IPS-20b (cell line): Measurements from ENCODE around the gene ZNF532.
A peak's percentile ranks its signal among the peaks of the same experiment; 100 is the strongest.
"Not testable (repeated sequence)": the region's sequence is repeated elsewhere in the genome, so short reads cannot be mapped to it uniquely, and the experiment has no call there.

ENCODE experiments used
- H3K27ac ChIP-seq: one replicate; pipeline ENCODE4 v1.5.1; 2013; ENCODE audit warnings: low read length
- H3K27me3 ChIP-seq: 2 replicates; pipeline ENCODE4 v1.6.1; 2013; ENCODE audit warnings: mild to moderate bottlenecking, low read length, inconsistent platforms; ENCODE audit not compliant: insufficient read depth
- H3K36me3 ChIP-seq: 2 replicates; pipeline ENCODE4 v1.6.1; 2013; ENCODE audit warnings: low read depth, mild to moderate bottlenecking, inconsistent platforms, low read length, moderate library complexity; ENCODE audit not compliant: insufficient read depth
- H3K4me1 ChIP-seq: 2 replicates; pipeline ENCODE4 v1.6.1; 2013; ENCODE audit warnings: mild to moderate bottlenecking, control low read depth, inconsistent platforms, low read length, moderate library complexity; ENCODE audit not compliant: insufficient read depth
- H3K4me3 ChIP-seq: 2 replicates; pipeline ENCODE4 v1.5.1; 2013; ENCODE audit warnings: mild to moderate bottlenecking, low read length, inconsistent platforms
- H3K9ac ChIP-seq: 2 replicates; pipeline ENCODE4 v1.6.1; 2013; ENCODE audit warnings: low read depth, mild to moderate bottlenecking, inconsistent platforms, low read length, moderate library complexity
- H3K9me3 ChIP-seq: 2 replicates; pipeline ENCODE4 v1.6.1; 2013; ENCODE audit warnings: mild to moderate bottlenecking, low read depth, low read length, inconsistent platforms; ENCODE audit not compliant: insufficient read depth

The ZNF532 gene

GRCh38 chr18:58852629-58853028 lies 12.0 kb upstream of the ZNF532 start:
- Histone ChIP-seq H3K27ac (no peak overlapping the region), H3K9me3 (no peaks in the 10 kb centered on the region), H3K4me1 (peaks cover 33% of the 10 kb centered on the region)

GRCh38 chr18:58853561-58853960 lies 11.1 kb upstream of the ZNF532 start:
- Histone ChIP-seq H3K36me3 (no peaks in the 10 kb centered on the region), H3K4me1 (peaks cover 27% of the 10 kb centered on the region), H3K9ac (no peak overlapping the region), H3K4me3 (no peak overlapping the region), H3K9me3 (no peaks in the 10 kb centered on the region), H3K27me3 (no peaks in the 10 kb centered on the region), H3K27ac (no peak overlapping the region)

More at GRCh38 chr18:58852629-58853028, 12.0 kb upstream of the ZNF532 start:
- Histone ChIP-seq H3K4me3 (no peak overlapping the region), H3K36me3 (no peaks in the 10 kb centered on the region), H3K9ac (no peak overlapping the region), H3K27me3 (no peaks in the 10 kb centered on the region)

DNA sequence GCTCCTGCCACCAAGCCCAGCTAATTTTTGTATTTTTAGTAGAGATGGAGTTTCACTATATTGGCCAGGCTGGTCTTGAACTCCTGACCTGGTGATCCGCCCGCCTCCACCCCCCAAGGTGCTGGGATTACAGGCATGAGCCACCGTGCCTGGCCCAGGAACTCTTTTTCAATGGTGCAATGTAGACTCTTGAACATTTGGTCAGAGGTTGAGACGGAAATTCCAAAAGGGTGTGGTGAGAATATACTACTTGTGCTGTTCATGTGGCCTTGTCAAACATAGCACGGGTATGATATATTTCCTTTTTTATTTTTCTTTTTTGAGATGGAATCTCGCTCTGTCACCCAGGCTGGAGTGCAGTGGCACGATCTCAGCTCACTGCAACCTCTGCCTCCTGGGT lies 9.2 kb upstream of the ZNF532 start:
- H3K27ac ChIP-seq = not testable (repeated sequence)

DNA sequence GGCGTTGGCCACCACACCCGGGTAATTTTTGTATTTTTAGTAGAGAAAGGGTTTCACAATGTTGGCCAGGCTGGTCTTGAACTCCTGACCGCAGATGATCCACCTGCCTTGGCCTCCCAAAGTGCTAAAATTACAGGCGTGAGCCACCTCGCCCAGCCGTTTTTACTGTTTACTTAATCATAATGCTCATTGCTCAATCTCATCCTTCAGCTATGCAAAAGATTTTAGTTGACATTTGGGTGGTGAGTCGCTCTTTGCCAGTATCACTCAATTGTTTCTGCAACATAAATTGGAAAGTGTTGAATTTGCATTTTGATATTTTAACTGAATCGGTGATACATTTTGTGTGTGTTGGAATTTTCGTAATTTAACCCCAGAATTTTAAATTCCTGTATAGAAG lies 7.8 kb upstream of the ZNF532 start:
- H3K9me3 ChIP-seq = no peaks in the 10 kb centered on the region
- H3K27me3 ChIP-seq = no peaks in the 10 kb centered on the region
- H3K9ac ChIP-seq = no peak overlapping the region
- no peak overlapping the region for H3K27ac ChIP-seq
- H3K4me1 ChIP-seq = peaks cover 33% of the 10 kb centered on the region
- H3K4me3 ChIP-seq = no peak overlapping the region
- no peaks in the 10 kb centered on the region for H3K36me3 ChIP-seq

More for the DNA sequence above, 9.2 kb upstream of the ZNF532 start:
- not testable (repeated sequence) for H3K9me3 ChIP-seq, H3K27me3 ChIP-seq, H3K4me3 ChIP-seq, H3K36me3 ChIP-seq, H3K9ac ChIP-seq
- peaks cover 33% of the 10 kb centered on the region for H3K4me1 ChIP-seq

GRCh38 chr18:58858591-58859468 lies 5.8 kb upstream of the ZNF532 start:
- H3K9ac ChIP-seq = peak overlapping the region; percentile 96; the same call in 1 of the 2 replicates
- peak overlapping the region; percentile 90 for H3K27ac ChIP-seq
- H3K36me3 ChIP-seq = no peaks in the 10 kb centered on the region
- no peaks in the 10 kb centered on the region for H3K27me3 ChIP-seq
- H3K9me3 ChIP-seq = no peaks in the 10 kb centered on the region
- peak overlapping the region; percentile 78; the same call in 1 of the 2 replicates for H3K4me3 ChIP-seq
- H3K4me1 ChIP-seq = peaks cover 40% of the 10 kb centered on the region

DNA sequence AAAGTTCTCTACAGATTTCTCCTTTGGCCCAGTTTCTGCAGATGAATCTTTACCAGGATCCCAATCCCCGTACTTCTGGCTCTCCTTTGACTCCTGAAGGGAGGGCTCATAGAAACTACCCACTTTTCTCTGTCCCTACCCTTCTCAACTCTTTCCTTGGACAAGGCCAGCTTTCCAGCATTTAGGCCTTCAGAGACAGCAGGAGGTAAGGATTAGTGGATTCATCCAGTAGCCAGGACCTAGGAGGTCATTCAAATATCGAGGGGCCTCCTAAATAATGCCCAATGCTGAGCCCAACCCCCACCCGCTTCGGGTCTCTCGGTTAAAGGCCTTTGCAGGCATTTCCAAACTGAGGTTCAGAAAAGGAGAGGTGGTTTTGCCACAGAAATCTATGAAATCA lies 4.8 kb upstream of the ZNF532 start:
- Histone ChIP-seq H3K4me3 (peak overlapping the region; percentile 78; the same call in 1 of the 2 replicates), H3K4me1 (peaks cover 43% of the 10 kb centered on the region), H3K9ac (peak overlapping the region; percentile 96; the same call in 1 of the 2 replicates), H3K36me3 (peaks cover 5% of the 10 kb centered on the region), H3K27me3 (no peaks in the 10 kb centered on the region), H3K9me3 (no peaks in the 10 kb centered on the region), H3K27ac (peak overlapping the region; percentile 90)

DNA sequence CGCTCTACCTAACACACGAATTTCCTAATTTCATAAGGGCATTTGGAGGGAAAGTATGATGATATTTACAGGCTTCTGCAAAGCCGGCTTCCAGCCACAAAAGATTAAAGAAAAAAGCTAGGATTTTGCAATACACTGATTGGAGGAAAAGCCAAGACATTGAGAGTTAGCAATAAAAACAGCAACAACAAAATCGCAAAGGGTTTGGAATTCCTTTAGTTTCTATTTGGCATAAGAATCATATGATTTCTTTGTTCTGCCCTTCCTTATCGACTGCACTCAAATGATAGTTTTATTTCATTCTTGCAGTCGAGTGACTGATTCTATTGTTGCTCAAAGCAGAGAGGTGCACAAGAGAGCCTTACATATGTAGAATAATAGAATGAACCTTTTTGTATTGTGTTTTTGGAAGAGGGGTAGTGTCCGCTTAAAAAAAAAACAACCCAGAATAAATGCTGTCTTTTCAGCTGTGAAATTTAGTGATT lies 3.9 kb upstream of the ZNF532 start:
- H3K4me3 ChIP-seq = peak overlapping the region; percentile 78; the same call in 1 of the 2 replicates
- H3K9me3 ChIP-seq = no peaks in the 10 kb centered on the region
- H3K9ac ChIP-seq = peak overlapping the region; percentile 96
- no peaks in the 10 kb centered on the region for H3K27me3 ChIP-seq
- peak overlapping the region; percentile 76 for H3K27ac ChIP-seq
- peaks cover 14% of the 10 kb centered on the region for H3K36me3 ChIP-seq
- H3K4me1 ChIP-seq = peaks cover 51% of the 10 kb centered on the region

DNA sequence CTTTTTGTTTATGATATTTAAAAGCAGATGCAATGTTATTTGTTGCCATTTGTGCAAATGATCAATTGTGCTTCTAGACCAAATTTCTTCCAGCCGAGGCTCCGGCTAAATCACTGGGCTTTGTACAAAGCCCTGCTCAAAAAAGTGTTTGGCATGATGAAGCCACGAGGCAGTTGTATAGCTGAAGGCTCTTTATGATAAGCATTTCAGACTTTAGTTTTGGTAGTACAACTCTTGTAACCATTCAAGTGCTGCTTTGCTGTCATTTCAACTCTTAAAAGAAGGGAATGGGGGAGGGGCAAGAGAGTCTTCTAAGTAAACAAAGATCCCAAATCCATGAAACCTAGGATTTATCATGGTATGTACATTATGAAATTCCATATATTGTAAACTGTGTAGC lies 3.3 kb upstream of the ZNF532 start:
- peak overlapping the region; percentile 96 for H3K9ac ChIP-seq
- peaks cover 20% of the 10 kb centered on the region for H3K36me3 ChIP-seq
- H3K27me3 ChIP-seq = no peaks in the 10 kb centered on the region
- H3K27ac ChIP-seq = peak overlapping the region; percentile 98
- peaks cover 57% of the 10 kb centered on the region for H3K4me1 ChIP-seq
- H3K9me3 ChIP-seq = no peaks in the 10 kb centered on the region
- peak overlapping the region; percentile 78 for H3K4me3 ChIP-seq

DNA sequence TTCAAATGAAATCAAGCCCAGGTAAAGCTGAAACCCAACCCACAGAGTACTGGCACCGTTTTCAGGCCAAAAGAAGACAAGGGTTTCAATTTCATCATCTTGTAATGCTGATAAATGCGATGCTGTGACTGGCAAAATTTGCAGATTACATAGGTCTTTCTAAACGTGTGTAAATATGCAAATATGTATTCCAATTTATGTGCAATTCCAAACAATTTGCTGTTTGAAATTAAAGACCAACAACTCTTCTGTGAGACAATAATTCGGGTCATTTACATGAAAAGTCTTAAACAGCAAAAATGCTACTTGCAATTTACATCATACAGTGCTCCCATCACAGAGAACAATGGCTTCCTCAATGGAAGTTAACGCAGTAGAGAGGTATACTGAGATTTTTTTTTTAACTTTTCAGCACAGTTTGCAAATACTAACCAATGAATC lies 2.8 kb upstream of the ZNF532 start:
- Histone ChIP-seq H3K27ac (peak overlapping the region; percentile 98), H3K4me1 (peaks cover 62% of the 10 kb centered on the region), H3K27me3 (no peaks in the 10 kb centered on the region), H3K9ac (peak overlapping the region; percentile 96), H3K9me3 (no peaks in the 10 kb centered on the region), H3K4me3 (peak overlapping the region; percentile 78), H3K36me3 (peaks cover 25% of the 10 kb centered on the region)

GRCh38 chr18:58862356-58862755 lies 2.3 kb upstream of the ZNF532 start:
- H3K9ac ChIP-seq = peak overlapping the region; percentile 96
- H3K27me3 ChIP-seq = no peaks in the 10 kb centered on the region
- H3K4me3 ChIP-seq = peak overlapping the region; percentile 78
- H3K9me3 ChIP-seq = no peaks in the 10 kb centered on the region
- peaks cover 28% of the 10 kb centered on the region for H3K36me3 ChIP-seq
- H3K4me1 ChIP-seq = peaks cover 65% of the 10 kb centered on the region
- H3K27ac ChIP-seq = peak overlapping the region; percentile 98

GRCh38 chr18:58862851-58863538 lies 1.7 kb upstream of the ZNF532 start:
- no peaks in the 10 kb centered on the region for H3K27me3 ChIP-seq
- peak overlapping the region; percentile 96 for H3K9ac ChIP-seq
- H3K4me1 ChIP-seq = peaks cover 71% of the 10 kb centered on the region
- H3K9me3 ChIP-seq = no peaks in the 10 kb centered on the region; the same call in 1 of the 2 replicates
- H3K27ac ChIP-seq = peak overlapping the region; percentile 98
- peak overlapping the region; percentile 78 for H3K4me3 ChIP-seq
- H3K36me3 ChIP-seq = peaks cover 35% of the 10 kb centered on the region
